CD4-positive, alpha-beta T cell (primary cell): ENCODE measurements around the gene MYPOP. TPM values are rescaled to one million over a fixed set of nuclear protein-coding genes. Genes with fewer than 3 reads are reported as not detected.

Experiments used
- ATAC-seq: fragments of 200-7000 bp; cut with Tn5 transposase; one replicate; pipeline ENCODE4 v1.10.0; 2022; ENCODE audit warnings: mild to moderate bottlenecking; ENCODE audit not compliant: poor library complexity
- CTCF ChIA-PET: fragments of 350-600 bp; sonication (Branson Sonifier 250); formaldehyde crosslinking; loops from one replicate; lab custom pipeline; 2021; ENCODE audit warnings: antibody characterized with exemption, inconsistent platforms; lab: Charles Lee
- POLR2A ChIA-PET: fragments of 350-600 bp; sonication (Branson Sonifier 250); formaldehyde crosslinking; loops from one replicate; lab custom pipeline; 2021; ENCODE audit warnings: antibody characterized with exemption, inconsistent platforms; lab: Charles Lee
- DNase-seq, 14 experiments: peaks; one replicate each; pipeline ENCODE4 v3.0.0-alpha.2; 2013 to 2020; ENCODE audit warnings: mixed read lengths in 2 of 14
- H3K27ac ChIP-seq, 2 donors: one replicate each; pipeline versions ENCODE4 v1.5.1 to v1.7.0; 2013; ENCODE audit warnings: low read length in 2 of 2, low read depth in 1 of 2, mild to moderate bottlenecking in 1 of 2
- H3K27me3 ChIP-seq, 2 experiments: 1 replicate in 1 of 2; 2 replicates in 1 of 2; pipeline versions ENCODE4 v1.6.1 to v1.7.0; 2013; ENCODE audit warnings: low read length in 2 of 2, control low read depth in 1 of 2, mild to moderate bottlenecking in 1 of 2, moderate library complexity in 1 of 2; ENCODE audit not compliant: insufficient read depth in 2 of 2, control insufficient read depth in 1 of 2
- H3K36me3 ChIP-seq: one replicate; pipeline ENCODE4 v1.6.1; 2013; ENCODE audit warnings: low read length, control low read depth; ENCODE audit not compliant: insufficient read depth
- H3K4me1 ChIP-seq: one replicate; pipeline ENCODE4 v1.6.1; 2013; ENCODE audit warnings: low read length, control low read depth; ENCODE audit not compliant: insufficient read depth
- H3K4me3 ChIP-seq: one replicate; pipeline ENCODE4 v1.5.1; 2013; ENCODE audit warnings: mild to moderate bottlenecking, low read length, moderate library complexity
- H3K9me3 ChIP-seq, 2 experiments: 1 replicate in 1 of 2; 2 replicates in 1 of 2; pipeline versions ENCODE4 v1.6.1 to v1.7.0; 2013; ENCODE audit warnings: low read length in 2 of 2, mild to moderate bottlenecking in 2 of 2, control low read depth in 1 of 2, moderate library complexity in 1 of 2; ENCODE audit not compliant: control insufficient read depth in 1 of 2, insufficient read depth in 1 of 2
- H3K27ac Mint-ChIP-seq: one replicate; pipeline ENCODE4 v1.8.0; 2020; ENCODE audit warnings: mixed read lengths
- H3K27me3 Mint-ChIP-seq: one replicate; pipeline ENCODE4 v1.8.0; 2021; ENCODE audit warnings: mixed read lengths
- H3K36me3 Mint-ChIP-seq: one replicate; pipeline ENCODE4 v1.8.0; 2021; ENCODE audit warnings: low read depth, mixed read lengths
- H3K4me1 Mint-ChIP-seq: one replicate; pipeline ENCODE4 v1.8.0; 2021; ENCODE audit warnings: low read depth, mixed read lengths
- H3K4me3 Mint-ChIP-seq: one replicate; pipeline ENCODE4 v1.8.0; 2020; ENCODE audit warnings: mild to moderate bottlenecking, mixed read lengths
- H3K9me3 Mint-ChIP-seq: one replicate; pipeline ENCODE4 v1.8.0; 2020; ENCODE audit warnings: mixed read lengths
- intact Hi-C, 2 experiments: fragments of 100-400 bp; cut with DNase I in 1 of 2; cut with micrococcal nuclease in 1 of 2; formaldehyde crosslinking; loops; one replicate each; pipeline versions ENCODE4 v1.15.1 to v1.9.0; 2023 to 2025; cut with DNase I, micrococcal nuclease
- total RNA-seq, 174 experiments: library from RNA in 2 of 174; stranded (reverse) in 2 of 174; gene quantifications; one replicate each; pipeline ENCODE4 v1.2.3 and lab custom pipeline; 2021 to 2026
- TF ChIP-seq, protein P1 (sequence below): fragments of 200-600 bp; IDR thresholded peaks from one replicate; pipeline ENCODE4 v1.8.0; 2022; ENCODE audit warnings: antibody characterized with exemption, mild to moderate bottlenecking

Gene MYPOP
- total RNA-seq, 2 experiments from 2014 or later, result 4.1 to 4.7 TPM

DNA sequence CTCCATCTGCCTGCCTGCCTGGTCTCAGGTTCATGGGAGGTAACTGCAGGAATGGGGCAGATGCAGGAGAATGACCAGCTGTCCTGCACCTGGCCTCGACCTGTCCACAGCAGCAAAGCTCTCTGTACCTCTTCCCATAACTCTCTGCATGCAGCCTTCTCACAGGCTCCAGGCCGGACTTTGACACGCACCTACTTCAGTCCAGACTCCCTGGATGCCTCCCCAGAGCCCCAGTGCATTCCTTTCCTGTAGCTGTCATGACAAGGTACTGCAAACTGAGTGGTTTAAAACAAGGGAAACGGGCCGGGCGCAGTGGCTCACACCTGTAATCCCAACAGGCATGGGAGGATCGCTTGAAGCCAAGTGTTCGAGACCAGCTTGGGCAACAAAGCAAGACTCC lies 8.9 kb upstream of the MYPOP start:
- ATAC-seq (no peak), DNase-seq (no peak)
- Mint-ChIP-seq H3K4me3 (no peak overlapping the region), H3K27me3 (peaks cover 42% of the 10 kb centered on the region), H3K9me3 (no peaks in the 10 kb centered on the region), H3K27ac (no peak overlapping the region), H3K4me1 (no peaks in the 10 kb centered on the region), H3K36me3 (no peaks in the 10 kb centered on the region)
- TF ChIP-seq, protein P1, sequence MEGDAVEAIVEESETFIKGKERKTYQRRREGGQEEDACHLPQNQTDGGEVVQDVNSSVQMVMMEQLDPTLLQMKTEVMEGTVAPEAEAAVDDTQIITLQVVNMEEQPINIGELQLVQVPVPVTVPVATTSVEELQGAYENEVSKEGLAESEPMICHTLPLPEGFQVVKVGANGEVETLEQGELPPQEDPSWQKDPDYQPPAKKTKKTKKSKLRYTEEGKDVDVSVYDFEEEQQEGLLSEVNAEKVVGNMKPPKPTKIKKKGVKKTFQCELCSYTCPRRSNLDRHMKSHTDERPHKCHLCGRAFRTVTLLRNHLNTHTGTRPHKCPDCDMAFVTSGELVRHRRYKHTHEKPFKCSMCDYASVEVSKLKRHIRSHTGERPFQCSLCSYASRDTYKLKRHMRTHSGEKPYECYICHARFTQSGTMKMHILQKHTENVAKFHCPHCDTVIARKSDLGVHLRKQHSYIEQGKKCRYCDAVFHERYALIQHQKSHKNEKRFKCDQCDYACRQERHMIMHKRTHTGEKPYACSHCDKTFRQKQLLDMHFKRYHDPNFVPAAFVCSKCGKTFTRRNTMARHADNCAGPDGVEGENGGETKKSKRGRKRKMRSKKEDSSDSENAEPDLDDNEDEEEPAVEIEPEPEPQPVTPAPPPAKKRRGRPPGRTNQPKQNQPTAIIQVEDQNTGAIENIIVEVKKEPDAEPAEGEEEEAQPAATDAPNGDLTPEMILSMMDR, result no peak
- POLR2A ChIA-PET, result no interaction called here
- Histone ChIP-seq H3K27ac (no peak overlapping the region), H3K27me3 (peaks cover 0 to 18% of the 10 kb centered on the region in 2 experiments), H3K4me1 (no peaks in the 10 kb centered on the region), H3K4me3 (no peak overlapping the region), H3K36me3 (no peaks in the 10 kb centered on the region), H3K9me3 (peaks cover 0 to 6% of the 10 kb centered on the region in 2 experiments)
- CTCF ChIA-PET, result no interaction called here
- intact Hi-C loops, result no loop called here

DNA sequence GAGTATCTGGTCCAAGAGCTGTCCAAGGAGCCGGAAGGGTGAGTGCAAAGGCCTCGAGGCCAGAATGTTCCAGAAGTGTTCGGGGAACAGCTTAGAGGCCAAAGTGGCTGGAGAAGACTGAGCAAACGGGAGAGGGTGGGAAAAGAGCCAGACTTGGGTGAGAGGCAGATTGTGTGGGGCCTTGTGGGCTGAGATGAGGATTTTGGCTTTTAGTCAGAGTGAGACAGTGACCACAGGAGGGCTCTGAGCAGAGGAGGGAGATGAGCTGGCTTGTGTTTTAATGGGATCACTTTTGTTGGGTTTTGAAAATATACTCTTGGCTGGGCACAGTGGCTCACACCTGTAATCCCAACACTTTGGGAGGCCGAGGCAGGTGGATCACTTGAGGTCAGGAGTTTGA lies 6.5 kb upstream of the MYPOP start:
- H3K4me1 ChIP-seq, result no peaks in the 10 kb centered on the region
- no peak overlapping the region for H3K27ac ChIP-seq
- H3K4me3 ChIP-seq, result no peak overlapping the region
- H3K27me3 ChIP-seq, result peaks cover 0 to 17% of the 10 kb centered on the region in 2 experiments
- intact Hi-C loops, result loop anchor here in 1 of 2 experiments (10.0 kb wide), 1 partner anchor 724 kb away; no protein-coding TSS in a partner anchor
- ATAC-seq (no peak), DNase-seq (no peak)
- no peak overlapping the region for H3K4me3 Mint-ChIP-seq
- no peak overlapping the region for H3K27ac Mint-ChIP-seq
- H3K4me1 Mint-ChIP-seq, result no peaks in the 10 kb centered on the region
- TF ChIP-seq, protein P1, result no peak
- ChIA-PET CTCF (no interaction called here), POLR2A (no interaction called here)
- peaks cover 0 to 2% of the 10 kb centered on the region in 2 experiments for H3K9me3 ChIP-seq
- no peaks in the 10 kb centered on the region for H3K36me3 Mint-ChIP-seq
- no peaks in the 10 kb centered on the region for H3K36me3 ChIP-seq
- no peaks in the 10 kb centered on the region for H3K9me3 Mint-ChIP-seq
- H3K27me3 Mint-ChIP-seq, result peaks cover 31% of the 10 kb centered on the region

DNA sequence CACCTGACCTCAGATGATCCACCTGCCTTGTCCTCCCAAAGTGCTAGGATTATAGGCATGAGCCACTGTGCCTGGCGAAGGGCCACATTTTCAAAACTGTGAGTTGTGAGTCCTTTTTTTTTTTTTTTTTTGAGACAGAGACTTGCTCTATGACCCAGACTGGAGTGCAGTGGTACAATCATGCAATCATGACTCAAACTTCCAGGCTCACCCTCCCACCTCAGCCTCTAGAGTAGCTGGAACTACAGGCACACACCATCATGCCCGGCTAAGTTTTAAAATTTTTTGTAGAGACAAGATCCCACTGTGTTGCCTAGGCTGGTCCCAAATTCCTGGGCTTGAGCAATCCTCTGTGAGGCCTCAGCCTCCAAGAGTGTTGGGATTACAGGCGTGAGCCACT lies 3.8 kb upstream of the MYPOP start:
- TF ChIP-seq, protein P1, result no peak
- ChIA-PET POLR2A (no interaction called here), CTCF (no interaction called here)
- no peak overlapping the region for H3K4me3 Mint-ChIP-seq
- Histone ChIP-seq H3K27ac (no peak overlapping the region), H3K4me3 (no peak overlapping the region), H3K36me3 (no peaks in the 10 kb centered on the region), H3K4me1 (peaks cover 18% of the 10 kb centered on the region), H3K9me3 (no peaks in the 10 kb centered on the region), H3K27me3 (peaks cover 0 to 4% of the 10 kb centered on the region in 2 experiments)
- H3K36me3 Mint-ChIP-seq, result peaks cover 11% of the 10 kb centered on the region
- intact Hi-C loops, result loop anchor here in 1 of 2 experiments (10.0 kb wide), 1 partner anchor 721 kb away; no protein-coding TSS in a partner anchor
- H3K27me3 Mint-ChIP-seq, result peaks cover 16% of the 10 kb centered on the region
- ATAC-seq (no peak), DNase-seq (no peak)
- no peak overlapping the region for H3K27ac Mint-ChIP-seq
- H3K9me3 Mint-ChIP-seq, result no peaks in the 10 kb centered on the region
- H3K4me1 Mint-ChIP-seq, result peaks cover 15% of the 10 kb centered on the region
